Vagina (tissue), 2 donors: ENCODE results near the gene ATP13A2.

Experiments
- POLR2A ChIP-seq, 2 donors: fragments of 450-650 bp; IDR thresholded peaks; one replicate each; pipeline ENCODE4 v1.6.1; 2017; ENCODE audit warnings: antibody characterized with exemption in 2 of 2, mild to moderate bottlenecking in 2 of 2, moderate library complexity in 2 of 2
- POLR2AphosphoS5 ChIP-seq, 2 donors: sonication (generic); formaldehyde crosslinking; IDR thresholded peaks; one replicate each; pipeline ENCODE4 v1.9.0; 2017; ENCODE audit warnings: antibody characterized with exemption in 2 of 2, mild to moderate bottlenecking in 2 of 2, low read depth in 1 of 2; ENCODE audit not compliant: insufficient read depth in 1 of 2
- TF ChIP-seq, protein P1 (sequence below), 3 experiments: fragments of 450-650 bp in 2 of 3; fragments of 200-600 bp in 1 of 3; sonication (generic) in 1 of 3; IDR thresholded peaks; one replicate each; pipeline ENCODE4 v1.5.1; 2017 to 2019; ENCODE audit warnings: antibody characterized with exemption in 3 of 3, mild to moderate bottlenecking in 2 of 3, moderate library complexity in 2 of 3

GRCh38 chr1:17020502-17020901 lies 8.8 kb upstream of the ATP13A2 start:
- no peak for TF ChIP-seq POLR2AphosphoS5 (IDR thresholded peaks at IDR 0.05; ENCODE audit: insufficient read depth in 1 of 2, low read depth in 1 of 2)
- TF ChIP-seq, protein P1, sequence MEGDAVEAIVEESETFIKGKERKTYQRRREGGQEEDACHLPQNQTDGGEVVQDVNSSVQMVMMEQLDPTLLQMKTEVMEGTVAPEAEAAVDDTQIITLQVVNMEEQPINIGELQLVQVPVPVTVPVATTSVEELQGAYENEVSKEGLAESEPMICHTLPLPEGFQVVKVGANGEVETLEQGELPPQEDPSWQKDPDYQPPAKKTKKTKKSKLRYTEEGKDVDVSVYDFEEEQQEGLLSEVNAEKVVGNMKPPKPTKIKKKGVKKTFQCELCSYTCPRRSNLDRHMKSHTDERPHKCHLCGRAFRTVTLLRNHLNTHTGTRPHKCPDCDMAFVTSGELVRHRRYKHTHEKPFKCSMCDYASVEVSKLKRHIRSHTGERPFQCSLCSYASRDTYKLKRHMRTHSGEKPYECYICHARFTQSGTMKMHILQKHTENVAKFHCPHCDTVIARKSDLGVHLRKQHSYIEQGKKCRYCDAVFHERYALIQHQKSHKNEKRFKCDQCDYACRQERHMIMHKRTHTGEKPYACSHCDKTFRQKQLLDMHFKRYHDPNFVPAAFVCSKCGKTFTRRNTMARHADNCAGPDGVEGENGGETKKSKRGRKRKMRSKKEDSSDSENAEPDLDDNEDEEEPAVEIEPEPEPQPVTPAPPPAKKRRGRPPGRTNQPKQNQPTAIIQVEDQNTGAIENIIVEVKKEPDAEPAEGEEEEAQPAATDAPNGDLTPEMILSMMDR (IDR thresholded peaks at IDR 0.05), result no peak
- TF ChIP-seq POLR2A (IDR thresholded peaks at IDR 0.05), result no peak
